Measurements from ENCODE around the gene C14orf180.

The C14orf180 gene

GRCh38 chr14:104564744-104565679, 14.6 kb upstream of the C14orf180 start:
- H3K4me1 ChIP-seq (ENCODE audit: insufficient read depth, low read length) = no peaks in the 10 kb centered on the region; the same call in 1 of the 2 replicates
- H3K27me3 ChIP-seq (ENCODE audit: insufficient read depth, low read length) = no peaks in the 10 kb centered on the region
- no peaks in the 10 kb centered on the region for H3K36me3 ChIP-seq (ENCODE audit: insufficient read depth, low read depth, low read length)
- H3K4me3 ChIP-seq (ENCODE audit: low read length) = no peak overlapping the region
- H3K9me3 ChIP-seq (ENCODE audit: insufficient read depth, low read depth, low read length) = no peaks in the 10 kb centered on the region
- no peak overlapping the region for H3K9ac ChIP-seq (ENCODE audit: low read depth, low read length)
- no peak overlapping the region for H3K27ac ChIP-seq (ENCODE audit: low read length)

GRCh38 chr14:104567141-104567956, 12.2 kb upstream of the C14orf180 start:
- H3K4me3 ChIP-seq (ENCODE audit: low read length) = no peak overlapping the region
- H3K36me3 ChIP-seq (ENCODE audit: insufficient read depth, low read depth, low read length) = no peaks in the 10 kb centered on the region
- no peaks in the 10 kb centered on the region for H3K27me3 ChIP-seq (ENCODE audit: insufficient read depth, low read length)
- H3K9me3 ChIP-seq (ENCODE audit: insufficient read depth, low read depth, low read length) = no peaks in the 10 kb centered on the region
- no peak overlapping the region for H3K9ac ChIP-seq (ENCODE audit: low read depth, low read length)
- no peak overlapping the region for H3K27ac ChIP-seq (ENCODE audit: low read length)
- H3K4me1 ChIP-seq (ENCODE audit: insufficient read depth, low read length) = no peaks in the 10 kb centered on the region; the same call in 1 of the 2 replicates

- Histone ChIP-seq H3K4me1 (ENCODE audit: insufficient read depth, low read length) (no peaks in the 10 kb centered on the region; the same call in 1 of the 2 replicates), H3K36me3 (ENCODE audit: insufficient read depth, low read depth, low read length) (no peaks in the 10 kb centered on the region), H3K9me3 (ENCODE audit: insufficient read depth, low read depth, low read length) (no peaks in the 10 kb centered on the region), H3K4me3 (ENCODE audit: low read length) (no peak overlapping the region), H3K27me3 (ENCODE audit: insufficient read depth, low read length) (no peaks in the 10 kb centered on the region), H3K9ac (ENCODE audit: low read depth, low read length) (no peak overlapping the region), H3K27ac (ENCODE audit: low read length) (no peak overlapping the region)
Observed at GRCh38 chr14:104567957-104568225, 11.7 kb upstream of the C14orf180 start.

- Histone ChIP-seq H3K27ac (ENCODE audit: low read length) (no peak overlapping the region), H3K9ac (ENCODE audit: low read depth, low read length) (no peak overlapping the region), H3K4me3 (ENCODE audit: low read length) (no peak overlapping the region), H3K4me1 (ENCODE audit: insufficient read depth, low read length) (no peaks in the 10 kb centered on the region; the same call in 1 of the 2 replicates), H3K36me3 (ENCODE audit: insufficient read depth, low read depth, low read length) (no peaks in the 10 kb centered on the region), H3K9me3 (ENCODE audit: insufficient read depth, low read depth, low read length) (no peaks in the 10 kb centered on the region), H3K27me3 (ENCODE audit: insufficient read depth, low read length) (no peaks in the 10 kb centered on the region)
Observed at GRCh38 chr14:104568620-104569019, 10.9 kb upstream of the C14orf180 start.

- H3K9ac ChIP-seq (ENCODE audit: low read depth, low read length) = no peak overlapping the region
- H3K36me3 ChIP-seq (ENCODE audit: insufficient read depth, low read depth, low read length) = no peaks in the 10 kb centered on the region
- H3K4me3 ChIP-seq (ENCODE audit: low read length) = no peak overlapping the region
- no peaks in the 10 kb centered on the region for H3K27me3 ChIP-seq (ENCODE audit: insufficient read depth, low read length)
- no peaks in the 10 kb centered on the region for H3K9me3 ChIP-seq (ENCODE audit: insufficient read depth, low read depth, low read length)
- H3K4me1 ChIP-seq (ENCODE audit: insufficient read depth, low read length) = no peaks in the 10 kb centered on the region
- no peak overlapping the region for H3K27ac ChIP-seq (ENCODE audit: low read length)
Observed at GRCh38 chr14:104569435-104569834, 10.1 kb upstream of the C14orf180 start.

GRCh38 chr14:104571246-104571645, 8.3 kb upstream of the C14orf180 start:
- no peak overlapping the region for H3K9ac ChIP-seq (ENCODE audit: low read depth, low read length)
- H3K27ac ChIP-seq (ENCODE audit: low read length) = no peak overlapping the region
- no peaks in the 10 kb centered on the region for H3K27me3 ChIP-seq (ENCODE audit: insufficient read depth, low read length)
- H3K9me3 ChIP-seq (ENCODE audit: insufficient read depth, low read depth, low read length) = no peaks in the 10 kb centered on the region
- H3K4me3 ChIP-seq (ENCODE audit: low read length) = no peak overlapping the region
- H3K4me1 ChIP-seq (ENCODE audit: insufficient read depth, low read length) = no peaks in the 10 kb centered on the region
- no peaks in the 10 kb centered on the region for H3K36me3 ChIP-seq (ENCODE audit: insufficient read depth, low read depth, low read length)

GRCh38 chr14:104572024-104572626, 7.4 kb upstream of the C14orf180 start:
- Histone ChIP-seq H3K9ac (ENCODE audit: low read depth, low read length) (no peak overlapping the region), H3K36me3 (ENCODE audit: insufficient read depth, low read depth, low read length) (no peaks in the 10 kb centered on the region), H3K4me1 (ENCODE audit: insufficient read depth, low read length) (no peaks in the 10 kb centered on the region), H3K4me3 (ENCODE audit: low read length) (no peak overlapping the region), H3K27me3 (ENCODE audit: insufficient read depth, low read length) (no peaks in the 10 kb centered on the region), H3K27ac (ENCODE audit: low read length) (no peak overlapping the region), H3K9me3 (ENCODE audit: insufficient read depth, low read depth, low read length) (no peaks in the 10 kb centered on the region)

- H3K4me1 ChIP-seq (ENCODE audit: insufficient read depth, low read length) = no peaks in the 10 kb centered on the region
- H3K9me3 ChIP-seq (ENCODE audit: insufficient read depth, low read depth, low read length) = no peaks in the 10 kb centered on the region
- no peak overlapping the region for H3K27ac ChIP-seq (ENCODE audit: low read length)
- H3K4me3 ChIP-seq (ENCODE audit: low read length) = no peak overlapping the region
- no peaks in the 10 kb centered on the region for H3K27me3 ChIP-seq (ENCODE audit: insufficient read depth, low read length)
- no peak overlapping the region for H3K9ac ChIP-seq (ENCODE audit: low read depth, low read length)
- no peaks in the 10 kb centered on the region for H3K36me3 ChIP-seq (ENCODE audit: insufficient read depth, low read depth, low read length)
Observed at GRCh38 chr14:104572668-104573067, 6.9 kb upstream of the C14orf180 start.

- no peak overlapping the region for H3K9ac ChIP-seq (ENCODE audit: low read depth, low read length)
- no peak overlapping the region for H3K4me3 ChIP-seq (ENCODE audit: low read length)
- H3K4me1 ChIP-seq (ENCODE audit: insufficient read depth, low read length) = no peaks in the 10 kb centered on the region
- no peaks in the 10 kb centered on the region for H3K36me3 ChIP-seq (ENCODE audit: insufficient read depth, low read depth, low read length)
- no peaks in the 10 kb centered on the region for H3K27me3 ChIP-seq (ENCODE audit: insufficient read depth, low read length)
- no peaks in the 10 kb centered on the region for H3K9me3 ChIP-seq (ENCODE audit: insufficient read depth, low read depth, low read length)
- H3K27ac ChIP-seq (ENCODE audit: low read length) = no peak overlapping the region
Observed at GRCh38 chr14:104573930-104574329, 5.6 kb upstream of the C14orf180 start.

GRCh38 chr14:104574536-104574935, 5.0 kb upstream of the C14orf180 start:
- Histone ChIP-seq H3K9me3 (ENCODE audit: insufficient read depth, low read depth, low read length) (no peaks in the 10 kb centered on the region), H3K36me3 (ENCODE audit: insufficient read depth, low read depth, low read length) (no peaks in the 10 kb centered on the region), H3K27me3 (ENCODE audit: insufficient read depth, low read length) (no peaks in the 10 kb centered on the region), H3K9ac (ENCODE audit: low read depth, low read length) (no peak overlapping the region), H3K4me1 (ENCODE audit: insufficient read depth, low read length) (no peaks in the 10 kb centered on the region), H3K4me3 (ENCODE audit: low read length) (no peak overlapping the region), H3K27ac (ENCODE audit: low read length) (no peak overlapping the region)

GRCh38 chr14:104574978-104575583, 4.5 kb upstream of the C14orf180 start:
- Histone ChIP-seq H3K4me3 (ENCODE audit: low read length) (no peak overlapping the region), H3K9me3 (ENCODE audit: insufficient read depth, low read depth, low read length) (no peaks in the 10 kb centered on the region), H3K27ac (ENCODE audit: low read length) (no peak overlapping the region), H3K4me1 (ENCODE audit: insufficient read depth, low read length) (no peaks in the 10 kb centered on the region), H3K36me3 (ENCODE audit: insufficient read depth, low read depth, low read length) (no peaks in the 10 kb centered on the region), H3K27me3 (ENCODE audit: insufficient read depth, low read length) (no peaks in the 10 kb centered on the region), H3K9ac (ENCODE audit: low read depth, low read length) (no peak overlapping the region)

Measured in iPS-20b (cell line).